WTC11 (cell line): ENCODE measurements around the gene ITGA3.

ENCODE experiments used
- ATF1 ChIP-seq: sonication (generic); formaldehyde crosslinking; IDR thresholded peaks from 2 replicates; pipeline ENCODE4 v1.8.1; 2023; ENCODE audit warnings: mild to moderate bottlenecking, moderate library complexity, missing genetic modification reagents
- CREB1 ChIP-seq: sonication (generic); formaldehyde crosslinking; IDR thresholded peaks from 2 replicates; pipeline ENCODE4 v1.8.0; 2023; ENCODE audit warnings: mild to moderate bottlenecking, missing genetic modification reagents
- CTCF ChIP-seq: fragments of 200-600 bp; IDR thresholded peaks from 2 replicates; pipeline ENCODE4 v1.8.0; 2022; ENCODE audit warnings: antibody characterized with exemption
- ETV6 ChIP-seq: sonication (generic); formaldehyde crosslinking; IDR thresholded peaks from 2 replicates; pipeline ENCODE4 v1.8.1; 2022; ENCODE audit warnings: mild to moderate bottlenecking, missing genetic modification reagents
- JUN ChIP-seq: sonication (generic); formaldehyde crosslinking; IDR thresholded peaks from 2 replicates; pipeline ENCODE4 v1.8.0; 2023; ENCODE audit warnings: mild to moderate bottlenecking, missing genetic modification reagents
- MLX ChIP-seq: sonication (generic); formaldehyde crosslinking; IDR thresholded peaks from 2 replicates; pipeline ENCODE4 v1.8.1; 2023; ENCODE audit warnings: mild to moderate bottlenecking, missing genetic modification reagents, moderate library complexity
- TP53 ChIP-seq: sonication (generic); formaldehyde crosslinking; IDR thresholded peaks from 2 replicates; pipeline ENCODE4 v1.8.1; 2023; ENCODE audit warnings: mild to moderate bottlenecking, missing genetic modification reagents
- USF2 ChIP-seq: sonication (generic); formaldehyde crosslinking; IDR thresholded peaks from 2 replicates; pipeline ENCODE4 v1.8.1; 2023; ENCODE audit warnings: mild to moderate bottlenecking, missing genetic modification reagents, moderate library complexity
- ZNF138 ChIP-seq: sonication (generic); formaldehyde crosslinking; conservative IDR thresholded peaks from 2 replicates; pipeline ENCODE4 v1.8.1; 2022; ENCODE audit warnings: mild to moderate bottlenecking, moderate library complexity, missing genetic modification reagents
- ZNF263 ChIP-seq: sonication (generic); formaldehyde crosslinking; IDR thresholded peaks from 2 replicates; pipeline ENCODE4 v1.8.1; 2022; ENCODE audit warnings: low read depth, mild to moderate bottlenecking, moderate library complexity, missing genetic modification reagents
- ZNF416 ChIP-seq: fragments of 250-450 bp; sonication (Bioruptor Pico); IDR thresholded peaks from 2 replicates; pipeline ENCODE4 v1.9.0; 2021; ENCODE audit warnings: mild to moderate bottlenecking, inconsistent platforms

- TF ChIP-seq CTCF (no peak), ZNF416 (CRISPR knock-in tag) (no peak), ZNF263 (CRISPR knock-in tag) (no peak), TP53 (CRISPR knock-in tag) (no peak), MLX (no peak), ETV6 (CRISPR knock-in tag) (no peak), ATF1 (CRISPR knock-in tag) (no peak), USF2 (no peak), CREB1 (CRISPR knock-in tag) (no peak), ZNF138 (CRISPR knock-in tag) (no peak), JUN (no peak)
Measured at GRCh38 chr17:50133769-50134099, 77.8 kb downstream of the ITGA3 start.
